ENCODE results near the gene HCCS. TPM values are rescaled to one million over a fixed set of nuclear protein-coding genes. Genes with fewer than 3 reads are reported as not detected.

The HCCS gene
- 28.2 TPM for total RNA-seq (2021; ENCODE audit: unreplicated experiment)
- polyA plus RNA-seq (2012), result 17.3 and 23.9 TPM in 2 replicates
- Bru-seq, nascent RNA, result percentile 87 among the genes with signal in this experiment
- percentile 76 among the genes with signal in this experiment for BruChase-seq, experiment 1, labeled RNA remaining after a 6-hour chase
- percentile 83 among the genes with signal in this experiment for BruChase-seq, experiment 2, labeled RNA remaining after a 2-hour chase
- long read RNA-seq, transcript HCCS-202 (7 exons, 1,072 nt), result major isoform, 26 of 33 reads
- long read RNA-seq, partial matches to known transcripts, result 4 of 33 reads
- long read RNA-seq, other reads (novel, unspliced or antisense), result 1 of 33 reads

DNA sequence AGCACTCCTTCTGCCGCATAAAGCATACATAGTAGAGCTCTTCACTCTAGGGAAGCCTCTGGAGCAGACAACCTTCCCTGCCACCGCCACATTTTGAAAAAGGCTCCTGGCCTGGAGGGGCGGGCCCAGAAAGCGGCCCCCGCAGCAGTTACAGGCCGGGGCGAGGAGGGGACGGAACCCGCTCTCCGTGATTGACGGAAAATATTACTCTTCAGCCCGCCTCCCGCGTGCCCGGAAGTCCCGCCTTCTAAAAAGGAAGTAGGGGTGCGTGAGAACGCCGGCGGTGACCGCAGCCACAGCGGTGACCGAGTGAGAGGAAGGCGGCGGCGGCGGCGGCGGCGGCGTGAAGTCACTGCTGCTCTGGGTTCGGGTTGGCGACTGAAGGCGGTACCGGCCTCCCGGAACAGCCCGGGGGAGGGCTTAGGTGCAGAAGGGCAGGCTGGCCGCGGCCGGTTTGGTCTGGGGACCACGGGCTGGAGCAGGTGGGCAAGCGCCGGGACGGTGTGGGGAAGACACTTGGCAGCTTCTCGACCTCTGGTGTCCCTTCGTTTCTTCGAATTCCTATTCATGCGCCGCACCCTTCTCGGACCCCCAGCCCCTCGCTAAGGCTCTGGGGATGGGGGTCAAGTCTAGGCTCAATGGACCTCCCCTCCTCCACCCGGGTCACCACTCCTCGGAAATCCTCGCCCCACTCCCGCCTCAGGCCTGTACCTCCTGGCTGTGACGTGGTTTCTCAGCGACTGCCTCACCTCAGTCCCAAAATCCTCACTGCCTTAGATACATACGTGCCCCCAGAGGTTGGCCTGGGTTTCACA is at the start of gene HCCS:
Gene HCCS, plus strand, starts transcription at position 296 of the 815 bp plus-strand sequence. CDS start 729 bp downstream, outside the sequence.
- peak; percentile 94 for ATAC-seq
- H3K9me3 ChIP-seq (ENCODE audit: control insufficient read depth in 1 of 2, insufficient read depth in 1 of 2, low read depth in 1 of 2, low read length in 2 of 2), result no peaks in the 10 kb centered on the region
- no peak within 1 kb of the TSS for H2AFZ ChIP-seq (ENCODE audit: low read depth, low read length, poor library complexity, severe bottlenecking)
- H4K20me1 ChIP-seq (ENCODE audit: insufficient read depth), result no peaks in the 10 kb centered on the region
- no peaks in the 10 kb centered on the region for H3K27me3 ChIP-seq (ENCODE audit: insufficient read depth, low read length)
- H3K27ac ChIP-seq (ENCODE audit: low read depth, low read length), result peak within 1 kb of the TSS; percentile 60
- H3K9me2 ChIP-seq (ENCODE audit: insufficient read depth), result no peaks in the 10 kb centered on the region
- peaks cover 2 to 13% of the 10 kb centered on the region in 2 experiments; a peak in 2 of 4 replicates for H3K4me1 ChIP-seq (ENCODE audit: control insufficient read depth in 1 of 2, insufficient read depth in 2 of 2, low read length in 2 of 2)
- intact Hi-C loops (cut with micrococcal nuclease), result no loop called here
- ChIA-PET CTCF (no interaction called here), RAD21 (ENCODE audit: low non-redundant PET in 1 of 2, low total read pairs in 2 of 2, uncharacterized antibody in 2 of 2, unreplicated experiment in 2 of 2) (no interaction called here), POLR2A (no interaction called here)
- peaks cover 44% of the 10 kb centered on the region for H3K79me2 ChIP-seq (ENCODE audit: insufficient read depth, low read length)
- peak; percentile 54 for DNase-seq (ENCODE audit: low read depth, low spot score)
- H3K4me3 ChIP-seq (replicated peaks in 1 of 2; ENCODE audit: low read depth in 1 of 2, low read length in 2 of 2), result peak within 1 kb of the TSS; percentile 73 to 74
- peak within 1 kb of the TSS; percentile 94 for H3K9ac ChIP-seq (ENCODE audit: low read length)
- BruUV-seq (replicated peaks), result TSS peak; percentile 51
- H3K36me3 ChIP-seq (ENCODE audit: control insufficient read depth in 1 of 2, insufficient read depth in 2 of 2, low read length in 2 of 2), result peaks cover 16 to 24% of the 10 kb centered on the region in 2 experiments
- peak within 1 kb of the TSS; percentile 79 for H3K4me2 ChIP-seq (ENCODE audit: low read length)
- TF ChIP-seq ZNF274 (IDR thresholded peaks at IDR 0.05; ENCODE audit: low read depth, low read length), result no peak
- TF ChIP-seq, protein P1, sequence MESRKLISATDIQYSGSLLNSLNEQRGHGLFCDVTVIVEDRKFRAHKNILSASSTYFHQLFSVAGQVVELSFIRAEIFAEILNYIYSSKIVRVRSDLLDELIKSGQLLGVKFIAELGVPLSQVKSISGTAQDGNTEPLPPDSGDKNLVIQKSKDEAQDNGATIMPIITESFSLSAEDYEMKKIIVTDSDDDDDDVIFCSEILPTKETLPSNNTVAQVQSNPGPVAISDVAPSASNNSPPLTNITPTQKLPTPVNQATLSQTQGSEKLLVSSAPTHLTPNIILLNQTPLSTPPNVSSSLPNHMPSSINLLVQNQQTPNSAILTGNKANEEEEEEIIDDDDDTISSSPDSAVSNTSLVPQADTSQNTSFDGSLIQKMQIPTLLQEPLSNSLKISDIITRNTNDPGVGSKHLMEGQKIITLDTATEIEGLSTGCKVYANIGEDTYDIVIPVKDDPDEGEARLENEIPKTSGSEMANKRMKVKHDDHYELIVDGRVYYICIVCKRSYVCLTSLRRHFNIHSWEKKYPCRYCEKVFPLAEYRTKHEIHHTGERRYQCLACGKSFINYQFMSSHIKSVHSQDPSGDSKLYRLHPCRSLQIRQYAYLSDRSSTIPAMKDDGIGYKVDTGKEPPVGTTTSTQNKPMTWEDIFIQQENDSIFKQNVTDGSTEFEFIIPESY (IDR thresholded peaks at IDR 0.05; ENCODE audit: extremely low read depth, insufficient replicate concordance, low read length), result no peak
- TF ChIP-seq CEBPB (IDR thresholded peaks at IDR 0.05; ENCODE audit: low read depth), result no peak
- no peak for TF ChIP-seq REST (IDR thresholded peaks at IDR 0.05; ENCODE audit: low read depth)
- no peak for TF ChIP-seq CBX3 (IDR thresholded peaks at IDR 0.05; ENCODE audit: low read depth)
- no peak for TF ChIP-seq CTCF (IDR thresholded peaks at IDR 0.05 in 2 of 3, conservative IDR thresholded peaks at IDR 0.05 in 1 of 3; ENCODE audit: borderline replicate concordance in 1 of 3, insufficient read depth in 1 of 3, low read depth in 2 of 3, low read length in 2 of 3)
- no peak for TF ChIP-seq ELF1 (IDR thresholded peaks at IDR 0.05; ENCODE audit: borderline replicate concordance, low read depth)
- TF ChIP-seq ZFX (IDR thresholded peaks at IDR 0.05), result 0 out of 2 replicates have a peak, but pooled peaks have one; percentile 22
- TF ChIP-seq SP1 (IDR thresholded peaks at IDR 0.05; ENCODE audit: low read depth), result peak; percentile 35
- TF ChIP-seq RAD21 (IDR thresholded peaks at IDR 0.05; ENCODE audit: low read depth), result no peak
- TF ChIP-seq FOSL1 (IDR thresholded peaks at IDR 0.05; ENCODE audit: low read depth), result no peak
- no peak for TF ChIP-seq ATF3 (IDR thresholded peaks at IDR 0.05)
- peak; percentile 50; the same call in 1 of the 2 replicates for TF ChIP-seq EGR1 (IDR thresholded peaks at IDR 0.05; ENCODE audit: low read depth)
- no peak for TF ChIP-seq TCF7L2 (IDR thresholded peaks at IDR 0.05; ENCODE audit: borderline replicate concordance, extremely low read depth, insufficient read depth, insufficient read length)
- TF ChIP-seq EZH2phosphoT487 (IDR thresholded peaks at IDR 0.05; ENCODE audit: borderline replicate concordance), result no peak
- peak; percentile 66; the same call in 1 of the 2 replicates for TF ChIP-seq POLR2AphosphoS5 (IDR thresholded peaks at IDR 0.05; ENCODE audit: low read depth, low read length)
- TF ChIP-seq SIN3A (IDR thresholded peaks at IDR 0.05; ENCODE audit: low read depth), result peak; percentile 41; the same call in 1 of the 2 replicates
